Daoy (cell line): Measurements from ENCODE around the gene MAMLD1. TPM values are rescaled to one million over a fixed set of nuclear protein-coding genes. Genes with fewer than 3 reads are reported as not detected.

Experiments
- DNase-seq: peaks from one replicate; pipeline ENCODE4 v3.0.0-alpha.2; 2015; ENCODE audit warnings: low read depth
- total RNA-seq: library from RNA; depleted of rRNA; stranded (reverse); fragments of >200 nt; shearing (Covaris generic); gene quantifications from 2 replicates; pipeline ENCODE4 v1.2.3, GENCODE V29; 2014

Gene MAMLD1
- total RNA-seq, 1 experiment from 2014 or later: 2.2 TPM

- DNase-seq: no peak
Observed at GRCh38 chrX:150502979-150503897, 140.1 kb downstream of the MAMLD1 start.

DNA sequence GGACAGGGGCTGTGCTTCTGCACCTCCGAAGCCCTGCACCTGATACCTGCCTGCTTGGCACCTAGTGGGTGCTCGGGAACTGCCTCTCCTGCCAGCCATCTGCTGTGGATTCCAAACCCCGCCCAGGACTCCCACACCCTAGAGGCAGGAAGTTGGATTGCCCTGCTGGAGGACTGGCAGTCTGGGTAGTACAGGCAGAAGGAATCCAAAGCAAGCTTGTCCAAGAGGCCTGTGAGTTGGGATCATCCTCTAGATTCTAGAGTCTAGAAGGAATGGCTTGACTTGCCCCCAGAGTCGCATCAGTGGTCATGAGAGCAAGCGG is 140.7 kb downstream of the MAMLD1 start:
- no peak for DNase-seq

GRCh38 chrX:150504397-150505182 is 141.5 kb downstream of the MAMLD1 start:
- DNase-seq: no peak

DNA sequence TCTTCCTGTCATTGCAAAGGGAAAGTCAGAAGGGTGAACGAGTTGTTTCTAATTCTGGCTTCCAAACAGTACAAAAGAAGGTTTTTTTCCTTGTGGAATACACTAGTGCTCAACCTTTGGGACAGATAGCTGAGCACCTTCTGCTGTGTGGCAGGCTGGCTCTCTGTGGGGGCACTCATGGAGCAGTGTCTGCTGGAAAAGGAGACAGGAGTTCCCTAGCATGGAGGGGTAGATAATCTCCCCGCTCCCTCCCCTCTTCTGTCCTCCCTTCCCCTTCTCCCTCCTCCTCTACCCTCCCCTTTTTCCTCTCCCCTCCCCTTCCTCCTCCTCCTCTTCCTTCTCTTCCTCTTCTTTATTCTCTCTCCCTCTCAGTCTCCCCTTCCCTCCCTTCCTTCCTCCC is 142.9 kb downstream of the MAMLD1 start:
- no peak for DNase-seq

DNA sequence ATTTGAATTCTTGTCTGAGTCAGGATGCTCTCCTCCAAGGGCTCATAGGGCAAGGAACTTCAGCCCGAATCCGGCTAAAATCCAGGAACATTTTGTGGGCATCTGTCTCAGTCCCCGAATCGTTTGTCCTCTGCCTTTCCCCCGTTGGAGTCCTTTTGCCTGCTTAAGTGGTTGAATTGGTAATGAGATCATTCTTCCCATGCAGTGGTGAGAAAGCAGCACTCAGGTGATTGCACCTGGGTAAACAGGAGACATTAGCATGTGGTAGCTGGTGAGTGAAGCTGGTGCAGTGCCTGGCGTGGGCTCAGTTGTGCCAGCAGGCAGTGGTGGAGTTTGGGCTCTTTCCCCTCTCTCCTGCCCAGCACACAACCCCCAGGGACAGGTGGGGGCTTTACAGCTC is 143.4 kb downstream of the MAMLD1 start:
- no peak for DNase-seq

GRCh38 chrX:150507251-150507856 is 144.2 kb downstream of the MAMLD1 start:
- no peak for DNase-seq

DNA sequence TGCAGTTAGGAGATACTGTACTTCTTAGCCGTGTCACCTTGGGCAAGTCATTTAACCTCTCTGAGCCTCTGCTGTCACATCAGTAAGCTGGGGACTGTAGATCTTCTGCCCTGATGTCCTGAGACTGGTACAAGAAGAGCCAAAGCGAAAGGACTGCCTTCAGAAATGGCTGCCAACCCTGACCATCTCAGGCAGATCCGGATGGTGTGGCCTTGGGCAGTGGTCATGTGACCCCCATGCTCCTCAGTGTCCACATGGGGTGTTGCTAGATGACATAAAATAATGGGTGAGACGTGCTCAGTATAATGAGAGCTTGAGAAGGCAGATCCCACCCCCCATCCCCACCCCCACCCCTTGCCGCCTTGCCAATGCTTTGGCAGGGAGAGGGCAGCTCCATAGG is 144.9 kb downstream of the MAMLD1 start:
- DNase-seq: no peak

DNA sequence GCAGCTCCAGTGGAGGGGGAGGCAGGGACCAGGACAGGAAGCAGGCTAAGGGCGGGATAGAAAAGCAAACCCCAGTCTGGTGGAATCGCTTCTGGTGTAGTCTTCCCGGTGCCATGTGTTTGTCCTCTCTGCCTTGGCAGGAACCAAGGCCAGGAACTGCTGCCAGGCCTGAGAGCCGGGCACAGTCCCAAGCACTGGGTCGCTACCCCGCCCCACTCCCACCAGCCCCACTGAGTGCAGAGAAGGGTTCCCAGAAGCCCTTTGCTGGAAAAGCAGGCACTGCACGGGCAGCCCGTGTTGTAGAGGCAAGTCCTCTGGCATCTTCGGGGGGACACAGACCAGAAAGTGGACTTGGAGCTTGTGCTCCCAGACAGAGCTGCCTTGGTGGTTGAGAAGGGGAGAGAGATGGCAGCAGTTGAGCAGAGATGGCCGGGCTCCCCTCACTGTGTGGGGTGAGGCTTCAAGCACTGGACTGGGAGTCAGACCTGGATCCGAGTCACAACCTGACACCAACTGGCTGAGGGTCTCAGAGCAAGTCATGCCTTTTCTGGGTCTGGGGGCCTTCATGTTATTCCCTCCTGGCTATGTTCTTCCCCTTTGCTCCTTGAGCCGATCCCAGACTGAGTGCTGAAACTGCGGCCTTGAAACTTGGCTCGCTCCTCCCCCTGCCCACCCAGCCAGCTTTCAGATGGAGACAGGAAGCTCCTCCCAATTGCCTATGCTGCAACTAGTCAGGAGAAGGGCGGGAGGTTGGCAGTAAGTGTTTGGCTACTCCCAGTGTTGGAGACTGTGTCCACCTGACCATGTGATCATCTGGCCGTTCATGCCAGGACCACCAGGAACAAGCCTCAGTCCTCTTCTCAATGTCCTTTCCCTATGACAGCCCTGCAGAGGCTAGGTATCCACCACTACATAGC is 145.6 kb downstream of the MAMLD1 start:
- DNase-seq: no peak

- DNase-seq: no peak
Observed at GRCh38 chrX:150509703-150510102, 146.6 kb downstream of the MAMLD1 start.

DNA sequence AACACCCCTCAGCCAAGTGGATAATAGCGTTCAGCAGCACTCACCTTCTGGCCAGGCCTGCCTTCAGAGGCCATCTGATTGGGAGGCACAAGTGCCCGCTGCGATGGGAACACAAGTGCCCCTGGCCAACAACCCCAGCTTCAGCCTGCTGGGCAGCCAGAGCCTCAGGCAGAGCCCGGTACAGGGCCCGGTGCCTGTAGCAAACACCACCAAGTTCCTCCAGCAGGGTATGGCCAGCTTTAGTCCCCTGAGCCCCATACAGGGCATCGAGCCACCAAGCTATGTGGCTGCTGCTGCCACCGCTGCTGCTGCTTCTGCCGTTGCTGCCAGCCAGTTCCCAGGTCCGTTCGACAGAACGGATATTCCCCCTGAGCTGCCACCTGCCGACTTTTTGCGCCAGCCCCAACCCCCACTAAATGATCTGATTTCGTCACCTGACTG is 149.4 kb downstream of the MAMLD1 start:
- no peak for DNase-seq

GRCh38 chrX:150513544-150513943 is 150.4 kb downstream of the MAMLD1 start:
- DNase-seq: no peak

- DNase-seq: no peak
Observed at GRCh38 chrX:150514462-150514861, 151.3 kb downstream of the MAMLD1 start.

DNA sequence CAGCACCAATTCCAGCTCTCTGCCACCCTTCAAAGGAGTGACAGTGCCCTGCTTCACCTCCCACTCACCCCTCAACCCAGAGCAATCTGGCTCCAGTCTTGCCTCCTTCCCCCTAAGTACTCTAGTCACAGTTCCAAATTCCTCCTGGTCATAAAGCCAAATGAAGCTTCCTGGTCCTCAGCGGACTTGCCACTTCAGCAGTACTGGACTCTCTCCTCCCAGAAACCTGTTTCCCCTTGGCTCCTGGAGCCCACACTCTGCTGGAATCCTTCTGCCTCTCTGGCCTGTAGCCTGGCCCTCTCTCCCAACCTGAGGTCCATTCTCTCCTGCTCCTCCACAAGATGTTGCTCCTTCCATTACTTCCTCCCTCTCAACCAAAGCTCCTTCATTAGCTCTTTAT is 152.7 kb downstream of the MAMLD1 start:
- no peak for DNase-seq

DNA sequence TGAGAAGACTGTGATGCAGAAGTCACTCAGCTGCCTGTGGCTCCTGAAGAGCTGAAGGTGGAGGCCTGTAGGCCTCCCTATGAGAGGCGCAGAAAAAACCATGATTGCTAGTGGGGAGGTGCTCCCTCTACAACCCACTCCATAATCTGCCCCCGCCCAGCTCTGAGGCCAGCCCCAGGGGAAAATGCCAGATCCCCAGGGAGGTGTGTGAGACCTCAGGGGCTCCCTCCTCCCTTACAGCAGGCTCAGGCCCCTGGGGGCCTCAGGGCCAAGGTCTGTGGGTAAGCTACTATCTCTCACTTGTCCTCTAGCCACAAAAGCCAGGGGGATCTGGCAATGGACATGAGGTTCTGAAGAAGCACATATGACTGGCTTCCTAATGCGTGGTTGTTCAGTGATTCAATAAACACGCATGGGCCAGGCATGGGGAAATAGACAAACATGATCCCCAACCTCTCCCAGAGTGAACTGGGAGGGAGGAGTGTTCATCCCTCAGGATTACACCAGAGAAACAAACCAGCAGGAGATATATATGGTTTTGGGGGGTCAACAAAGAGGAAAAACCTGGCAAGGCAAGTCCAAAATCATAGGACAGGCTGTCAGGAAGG is 154.3 kb downstream of the MAMLD1 start:
- no peak for DNase-seq

- no peak for DNase-seq
Observed at GRCh38 chrX:150522494-150522893, 159.4 kb downstream of the MAMLD1 start.

GRCh38 chrX:150525061-150525919 is 162.2 kb downstream of the MAMLD1 start:
- DNase-seq: no peak

GRCh38 chrX:150526692-150527091 is 163.6 kb downstream of the MAMLD1 start:
- no peak for DNase-seq

- DNase-seq: no peak
Observed at GRCh38 chrX:150527108-150527507, 164.0 kb downstream of the MAMLD1 start.

- no peak for DNase-seq
Observed at GRCh38 chrX:150529587-150529986, 166.5 kb downstream of the MAMLD1 start.

- no peak for DNase-seq
Observed at GRCh38 chrX:150530821-150531220, 167.7 kb downstream of the MAMLD1 start.
